A549 (cell line): ENCODE results near the gene NUTM2F. TPM values are rescaled to one million over a fixed set of nuclear protein-coding genes. Genes with fewer than 3 reads are reported as not detected.
"Not testable (repeated sequence)": the region's sequence is repeated elsewhere in the genome, so short reads cannot be mapped to it uniquely, and the experiment has no call there.

Source experiments
- ATAC-seq, 2 experiments: fragments of 200-7000 bp in 1 of 2; fragments of >200 bp in 1 of 2; cut with Nextera tagmentation in 1 of 2; cut with Tn5 transposase in 1 of 2; 3 replicates each; pipeline versions ENCODE4 v1.8.0 to v1.9.1; 2018 to 2020; ENCODE audit warnings: mild to moderate bottlenecking in 1 of 2, moderate library complexity in 1 of 2
- CTCF ChIA-PET: fragments of 300-600 bp; sonication (Branson Sonifier 250); formaldehyde crosslinking; extraction: SDS; loops from one replicate; lab custom pipeline; 2021; ENCODE audit warnings: antibody characterized with exemption, inconsistent platforms; lab: Yijun Ruan, JAX
- POLR2A ChIA-PET: fragments of 350-600 bp; formaldehyde crosslinking; extraction: SDS; loops from one replicate; lab custom pipeline; 2021; ENCODE audit warnings: antibody characterized with exemption, inconsistent platforms; lab: Yijun Ruan, JAX
- DNase-seq, 2 experiments: peaks; one replicate each; pipeline versions ENCODE4 v3.0.0 to v3.0.0-alpha.2; 2011 to 2016; ENCODE audit warnings: low read depth in 1 of 2, low spot score in 1 of 2
- FAIRE-seq: peaks from 2 replicates; lab custom pipeline; 2011; peaks lifted over from hg19 to GRCh38; lab: Jason Lieb, UNC
- H3K27ac ChIP-seq, 2 experiments: fragments of >200 bp; sonication (Bioruptor Twin); formaldehyde crosslinking; 3 replicates each; pipeline ENCODE4 v1.5.1; 2016 to 2017
- H3K4me1 ChIP-seq: fragments of >200 bp; sonication (Bioruptor Twin); formaldehyde crosslinking; 3 replicates; pipeline ENCODE4 v1.6.1; 2016
- H3K4me2 ChIP-seq: fragments of >200 bp; sonication (Bioruptor Twin); formaldehyde crosslinking; 3 replicates; pipeline ENCODE4 v1.6.1; 2016
- H3K4me3 ChIP-seq: fragments of >200 bp; sonication (Bioruptor Twin); formaldehyde crosslinking; 3 replicates; pipeline ENCODE4 v1.5.1; 2016
- H3K9me3 ChIP-seq: fragments of >200 bp; sonication (Bioruptor Twin); formaldehyde crosslinking; 3 replicates; pipeline ENCODE4 v1.6.1; 2016
- WGBS: methylation state at CpG from one replicate; pipeline ENCODE4 v1.1.6; 2017; ENCODE audit errors: missing lambda C conversion rate; 5-methylcytosine and 5-hydroxymethylcytosine counted together
- polyA plus RNA-seq, 4 experiments: library from polyadenylated mRNA; depleted of rRNA in 3 of 4; stranded (reverse); fragments of >200 nt; fragmentation: RNase III in 1 of 4; extraction: RNeasy Plus Mini Kit Qiagen cat#74134 plus additional on column Dnase treatment in 1 of 4; gene quantifications; 2 replicates in 3 of 4; 3 replicates in 1 of 4; pipeline ENCODE4 v1.2.3, GENCODE V29; 2011 to 2017

NUTM2F gene
- polyA plus RNA-seq, 2 of the 4 experiments (the other 2 are of a cell fraction) = not detected

GRCh38 chr9:94347451-94347850 lies 19.0 kb upstream of the NUTM2F start:
- H3K4me3 ChIP-seq, H3K4me2 ChIP-seq, H3K27ac ChIP-seq, POLR2A ChIA-PET, CTCF ChIA-PET, DNase-seq, FAIRE-seq, H3K4me1 ChIP-seq, ATAC-seq, H3K9me3 ChIP-seq: not testable (repeated sequence)
- WGBS = 85% methylated on average over 10 of the region's 16 CpGs

GRCh38 chr9:94341703-94342102 lies 13.3 kb upstream of the NUTM2F start:
- H3K9me3 ChIP-seq, H3K27ac ChIP-seq, DNase-seq, H3K4me2 ChIP-seq, ATAC-seq, CTCF ChIA-PET, H3K4me1 ChIP-seq, H3K4me3 ChIP-seq, POLR2A ChIA-PET, FAIRE-seq: not testable (repeated sequence)
- no CpG with 5 or more reads among the region's 2 CpGs for WGBS

- no CpG with 5 or more reads among the region's 6 CpGs for WGBS
- POLR2A ChIA-PET, H3K4me3 ChIP-seq, CTCF ChIA-PET, ATAC-seq, H3K4me2 ChIP-seq, FAIRE-seq, H3K9me3 ChIP-seq, H3K4me1 ChIP-seq, H3K27ac ChIP-seq, DNase-seq: not testable (repeated sequence)
These were observed 12.3 kb upstream of the NUTM2F start for GRCh38 chr9:94340750-94341149.

- ATAC-seq, FAIRE-seq, DNase-seq, POLR2A ChIA-PET, H3K4me3 ChIP-seq, H3K4me2 ChIP-seq, H3K4me1 ChIP-seq, CTCF ChIA-PET, H3K27ac ChIP-seq, H3K9me3 ChIP-seq: not testable (repeated sequence)
- 76% methylated on average over 6 of the region's 6 CpGs for WGBS
These were observed 11.2 kb upstream of the NUTM2F start for GRCh38 chr9:94339657-94340056.

GRCh38 chr9:94338723-94339122 lies 10.3 kb upstream of the NUTM2F start:
- WGBS = 84% methylated on average over 7 of the region's 7 CpGs
- H3K4me3 ChIP-seq, POLR2A ChIA-PET, H3K27ac ChIP-seq, H3K4me2 ChIP-seq, FAIRE-seq, DNase-seq, H3K4me1 ChIP-seq, ATAC-seq, H3K9me3 ChIP-seq, CTCF ChIA-PET: not testable (repeated sequence)

- FAIRE-seq, H3K27ac ChIP-seq, ATAC-seq, POLR2A ChIA-PET, H3K4me3 ChIP-seq, CTCF ChIA-PET, DNase-seq, H3K9me3 ChIP-seq, H3K4me1 ChIP-seq, H3K4me2 ChIP-seq: not testable (repeated sequence)
- WGBS = 93% methylated on average over 4 of the region's 4 CpGs
These were observed 8.0 kb upstream of the NUTM2F start for GRCh38 chr9:94336445-94336844.

GRCh38 chr9:94325583-94325982 lies 2.9 kb downstream of the NUTM2F start:
- H3K4me1 ChIP-seq, FAIRE-seq, CTCF ChIA-PET, H3K4me2 ChIP-seq, H3K4me3 ChIP-seq, H3K9me3 ChIP-seq, H3K27ac ChIP-seq, POLR2A ChIA-PET, DNase-seq: not testable (repeated sequence)
- 63% methylated on average over 10 of the region's 16 CpGs for WGBS
- ATAC-seq = peak in 1 of 2 experiments; percentile 70; a peak in 3 of 6 replicates

GRCh38 chr9:94323153-94323798 lies 5.2 kb downstream of the NUTM2F start:
- POLR2A ChIA-PET, H3K4me1 ChIP-seq, H3K9me3 ChIP-seq, H3K27ac ChIP-seq, H3K4me2 ChIP-seq, H3K4me3 ChIP-seq, CTCF ChIA-PET, DNase-seq, FAIRE-seq, ATAC-seq: not testable (repeated sequence)
- 72% methylated on average over 12 of the region's 18 CpGs for WGBS

- CTCF ChIA-PET, H3K4me3 ChIP-seq, H3K9me3 ChIP-seq, H3K27ac ChIP-seq, DNase-seq, H3K4me1 ChIP-seq, POLR2A ChIA-PET, FAIRE-seq, H3K4me2 ChIP-seq, ATAC-seq: not testable (repeated sequence)
- 83% methylated on average over 2 of the region's 9 CpGs for WGBS
These were observed 6.0 kb downstream of the NUTM2F start for GRCh38 chr9:94322342-94322940.

GRCh38 chr9:94317949-94318657 lies 10.3 kb downstream of the NUTM2F start:
- no CpG with 5 or more reads among the region's 10 CpGs for WGBS
- H3K4me3 ChIP-seq, H3K4me1 ChIP-seq, POLR2A ChIA-PET, FAIRE-seq, H3K9me3 ChIP-seq, CTCF ChIA-PET, DNase-seq, H3K4me2 ChIP-seq, H3K27ac ChIP-seq: not testable (repeated sequence)
- peak; percentile 31 to 50; a peak in 3 of 6 replicates for ATAC-seq

- DNase-seq, H3K4me3 ChIP-seq, ATAC-seq, POLR2A ChIA-PET, H3K9me3 ChIP-seq, FAIRE-seq, CTCF ChIA-PET, H3K27ac ChIP-seq, H3K4me1 ChIP-seq, H3K4me2 ChIP-seq: not testable (repeated sequence)
- WGBS = no CpG with 5 or more reads among the region's 5 CpGs
These were observed 12.2 kb downstream of the NUTM2F start for GRCh38 chr9:94316236-94316635.
